NCI-H446 (cell line): Measurements from ENCODE around the gene AMN.

Experiments used
- DNase-seq, 2 experiments: peaks; one replicate each; lab custom pipeline; 2025; lab: John Stamatoyannopoulos, UW

The AMN gene

GRCh38 chr14:102966681-102967505, 44.4 kb downstream of the AMN start:
- DNase-seq: no peak

GRCh38 chr14:102967506-102967795, 45.0 kb downstream of the AMN start:
- no peak for DNase-seq

- DNase-seq: no peak
These were observed 45.8 kb downstream of the AMN start for GRCh38 chr14:102968306-102968705.

GRCh38 chr14:102969060-102969791, 46.8 kb downstream of the AMN start:
- no peak for DNase-seq

GRCh38 chr14:102969901-102970300, 47.4 kb downstream of the AMN start:
- DNase-seq: no peak

GRCh38 chr14:102970496-102970895, 48.0 kb downstream of the AMN start:
- no peak for DNase-seq

GRCh38 chr14:102971314-102971713, 48.9 kb downstream of the AMN start:
- no peak for DNase-seq

- no peak for DNase-seq
These were observed 49.6 kb downstream of the AMN start for GRCh38 chr14:102971836-102972606.

- DNase-seq: no peak
These were observed 51.3 kb downstream of the AMN start for GRCh38 chr14:102973706-102974285.

- no peak for DNase-seq
These were observed 53.2 kb downstream of the AMN start for GRCh38 chr14:102975662-102976061.

- no peak for DNase-seq
These were observed 55.0 kb downstream of the AMN start for GRCh38 chr14:102977475-102977874.

- DNase-seq: no peak
These were observed 56.9 kb downstream of the AMN start for GRCh38 chr14:102979406-102979805.

GRCh38 chr14:102980409-102980810, 57.9 kb downstream of the AMN start:
- no peak for DNase-seq
